IMR-90 (cell line): ENCODE measurements around the gene PARVB. TPM values are rescaled to one million over a fixed set of nuclear protein-coding genes. Genes with fewer than 3 reads are reported as not detected.
A peak's percentile ranks its signal among the peaks of the same experiment; 100 is the strongest.

ENCODE experiments used
- ATAC-seq: fragments of 200-7000 bp; cut with Tn5 transposase; 2 replicates; pipeline ENCODE4 v1.9.1; 2020; ENCODE audit warnings: low read depth, mild to moderate bottlenecking, moderate library complexity
- BruUV-seq: library from RNA; stranded (reverse); fragments of 400-500 nt; replicated peaks from 2 replicates; lab custom pipeline; 2021; lab: Mats Ljungman, UMichigan
- CTCF ChIA-PET: fragments of 300-600 bp; formaldehyde crosslinking; extraction: SDS; loops from one replicate; lab custom pipeline; 2021; ENCODE audit warnings: antibody characterized with exemption; lab: Yijun Ruan, JAX
- POLR2A ChIA-PET: fragments of 300-600 bp; sonication (Branson Sonifier 250); formaldehyde crosslinking; loops from one replicate; lab custom pipeline; 2022; ENCODE audit warnings: antibody characterized with exemption; ENCODE audit not compliant: unreplicated experiment; lab: Charles Lee
- DNase-seq: peaks from one replicate; pipeline ENCODE4 v3.0.0; 2013
- H2AFZ ChIP-seq: replicated peaks from 2 replicates; pipeline ENCODE3; 2013; ENCODE audit warnings: low read length, mild to moderate bottlenecking; ENCODE audit not compliant: poor library complexity
- H2AK5ac ChIP-seq: 2 replicates; pipeline ENCODE4 v1.6.1; 2013; ENCODE audit warnings: low read depth, low read length, inconsistent platforms
- H2AK9ac ChIP-seq: replicated peaks from 2 replicates; pipeline ENCODE3; 2013; ENCODE audit warnings: mild to moderate bottlenecking, low read depth, low read length, moderate library complexity; ENCODE audit not compliant: poor library complexity
- H2BK120ac ChIP-seq: 2 replicates; pipeline ENCODE4 v1.6.1; 2013; ENCODE audit warnings: low read depth, low read length, inconsistent platforms
- H2BK15ac ChIP-seq: 3 replicates; pipeline ENCODE4 v1.6.1; 2013; ENCODE audit warnings: low read depth, low read length, inconsistent platforms
- H2BK20ac ChIP-seq: 2 replicates; pipeline ENCODE4 v1.6.1; 2013; ENCODE audit warnings: low read depth, mild to moderate bottlenecking, inconsistent platforms, low read length, moderate library complexity
- H2BK5ac ChIP-seq: 2 replicates; pipeline ENCODE4 v1.6.1; 2013; ENCODE audit warnings: mild to moderate bottlenecking, low read depth, low read length, inconsistent platforms; ENCODE audit not compliant: poor library complexity, severe bottlenecking
- H3K14ac ChIP-seq: replicated peaks from 2 replicates; pipeline ENCODE4 v1.6.1; 2013; ENCODE audit warnings: low read depth, low read length, inconsistent platforms
- H3K18ac ChIP-seq: 2 replicates; pipeline ENCODE4 v1.6.1; 2013; ENCODE audit warnings: low read depth, low read length, control low read depth
- H3K23ac ChIP-seq: 2 replicates; pipeline ENCODE4 v1.6.1; 2013; ENCODE audit warnings: low read depth, low read length, inconsistent platforms
- H3K27ac ChIP-seq: 2 replicates; pipeline ENCODE4 v1.5.1; 2013; ENCODE audit warnings: mild to moderate bottlenecking, control low read depth, low read length; ENCODE audit not compliant: insufficient read depth
- H3K27me3 ChIP-seq: 2 replicates; pipeline ENCODE4 v1.6.1; 2013; ENCODE audit warnings: low read length; ENCODE audit not compliant: control insufficient read depth, insufficient read depth
- H3K36me3 ChIP-seq: 2 replicates; pipeline ENCODE4 v1.6.1; 2013; ENCODE audit warnings: low read length, mixed read lengths; ENCODE audit not compliant: control insufficient read depth, insufficient read depth
- H3K4ac ChIP-seq: 2 replicates; pipeline ENCODE4 v1.6.1; 2013; ENCODE audit warnings: low read depth, low read length, inconsistent platforms
- H3K4me1 ChIP-seq: 2 replicates; pipeline ENCODE4 v1.6.1; 2013; ENCODE audit warnings: low read length, mixed read lengths; ENCODE audit not compliant: control insufficient read depth, insufficient read depth
- H3K4me2 ChIP-seq: 2 replicates; pipeline ENCODE4 v1.6.1; 2013; ENCODE audit warnings: low read depth, mild to moderate bottlenecking, control low read depth, low read length, moderate library complexity
- H3K4me3 ChIP-seq: 2 replicates; pipeline ENCODE4 v1.5.1; 2013; ENCODE audit warnings: low read depth, mild to moderate bottlenecking, control low read depth, low read length, moderate library complexity; ENCODE audit not compliant: insufficient read depth
- H3K56ac ChIP-seq: 2 replicates; pipeline ENCODE4 v1.6.1; 2013; ENCODE audit warnings: low read length, inconsistent platforms; ENCODE audit not compliant: insufficient read depth; ENCODE audit errors: extremely low read depth
- H3K79me1 ChIP-seq, 2 experiments: 2 replicates each; pipeline ENCODE4 v1.6.1; 2013; ENCODE audit warnings: low read length in 2 of 2, inconsistent platforms in 1 of 2, low read depth in 1 of 2
- H3K9ac ChIP-seq: 2 replicates; pipeline ENCODE4 v1.6.1; 2013; ENCODE audit warnings: low read depth, low read length, control low read depth
- H3K9me1 ChIP-seq: 2 replicates; pipeline ENCODE4 v1.6.1; 2013; ENCODE audit warnings: low read length, inconsistent platforms; ENCODE audit not compliant: insufficient read depth
- H3K9me3 ChIP-seq: 2 replicates; pipeline ENCODE4 v1.6.1; 2013; ENCODE audit warnings: low read length; ENCODE audit not compliant: control insufficient read depth, insufficient read depth
- H4K20me1 ChIP-seq: 2 replicates; pipeline ENCODE4 v1.6.1; 2013; ENCODE audit warnings: low read length, inconsistent platforms; ENCODE audit not compliant: insufficient read depth
- H4K5ac ChIP-seq: 2 replicates; pipeline ENCODE4 v1.6.1; 2013; ENCODE audit warnings: mild to moderate bottlenecking, low read depth, low read length, control low read depth
- H4K8ac ChIP-seq, 2 experiments: 2 replicates each; pipeline ENCODE4 v1.6.1; 2013; ENCODE audit warnings: low read depth in 2 of 2, low read length in 2 of 2, control low read depth in 1 of 2, inconsistent platforms in 1 of 2
- H4K91ac ChIP-seq: 2 replicates; pipeline ENCODE4 v1.6.1; 2013; ENCODE audit warnings: low read depth, low read length, inconsistent platforms; ENCODE audit not compliant: insufficient read depth
- CHD1 ChIP-seq: IDR thresholded peaks from 2 replicates; pipeline ENCODE4 v1.6.1; 2012; ENCODE audit warnings: low read depth, low read length, improper control_type of control experiment
- WGBS, 2 experiments: methylation state at CpG; one replicate each; pipeline versions ENCODE4 v1.1.5 to v1.1.7; 2013; ENCODE audit warnings: missing lambda C conversion rate in 2 of 2; ENCODE audit not compliant: insufficient read length in 1 of 2; ENCODE audit errors: extremely low coverage in 2 of 2; 5-methylcytosine and 5-hydroxymethylcytosine counted together
- dilution Hi-C: fragments of 300-500 bp; cut with HindIII; formaldehyde crosslinking; loops from one replicate; pipeline ENCODE4 v1.14.3; 2018; ENCODE audit warnings: low sequenced_read_pairs; ENCODE audit not compliant: unreplicated experiment
- in situ Hi-C: fragments of 300-500 bp; cut with MboI; formaldehyde crosslinking; loops from 3 replicates; pipeline ENCODE4 v1.14.3; 2019; ENCODE audit warnings: low sequenced_read_pairs, inconsistent platforms, mixed read lengths
- intact Hi-C: fragments of 100-400 bp; cut with micrococcal nuclease; formaldehyde crosslinking; loops from 2 replicates; pipeline ENCODE4 v1.10.0; 2022
- polyA plus RNA-seq, 3 experiments: library from polyadenylated mRNA; depleted of rRNA; stranded (reverse); fragments of >200 nt; gene quantifications; 2 replicates each; pipeline ENCODE4 v1.2.3, GENCODE V29; 2012; ENCODE audit warnings: low replicate concordance in 1 of 3
- total RNA-seq: library from RNA; depleted of rRNA; stranded (reverse); fragments of >200 nt; gene quantifications from 2 replicates; pipeline ENCODE4 v1.2.3, GENCODE V29; 2012

PARVB gene
- total and polyA plus RNA-seq, 2 of the 4 experiments (the other 2 are of a cell fraction): 44.3 to 53.9 TPM

GRCh38 chr22:44068422-44069191 is 44.5 kb downstream of the PARVB start:
- ChIA-PET CTCF (interaction anchor here (2.6 kb wide), 1 partner anchor 75 kb away, joined by 6 read pairs; no protein-coding TSS in a partner anchor), POLR2A (no interaction called here)
- H2BK20ac ChIP-seq: no peak overlapping the region
- H3K4me3 ChIP-seq: no peak overlapping the region
- no peak overlapping the region for H2AK5ac ChIP-seq
- H2BK15ac ChIP-seq: no peak overlapping the region
- no peak for ATAC-seq
- no peak overlapping the region for H4K91ac ChIP-seq
- H4K20me1 ChIP-seq: peaks cover 15% of the 10 kb centered on the region
- H4K5ac ChIP-seq: no peak overlapping the region
- no peak overlapping the region for H2BK5ac ChIP-seq
- no peak overlapping the region for H3K18ac ChIP-seq
- H3K23ac ChIP-seq: no peak overlapping the region
- in situ Hi-C loops: no loop called here
- H2AK9ac ChIP-seq: no peak overlapping the region
- H4K8ac ChIP-seq: no peak overlapping the region
- H2AFZ ChIP-seq: peak overlapping the region; percentile 15
- no peak overlapping the region for H3K27ac ChIP-seq
- 89% methylated on average over 17 of the region's 30 CpGs; no CpG with 5 or more reads in 1 of the 2 experiments for WGBS, 2 experiments
- H3K9me3 ChIP-seq: no peaks in the 10 kb centered on the region
- peaks cover 0 to 9% of the 10 kb centered on the region in 2 experiments; a peak in 3 of 4 replicates for H3K79me1 ChIP-seq
- H3K4ac ChIP-seq: no peak overlapping the region
- intact Hi-C loops: no loop called here
- dilution Hi-C loops: no loop called here
- H3K9me1 ChIP-seq: peaks cover 3% of the 10 kb centered on the region; the same call in 1 of the 2 replicates
- H3K56ac ChIP-seq: no peak overlapping the region
- no peaks in the 10 kb centered on the region for H3K36me3 ChIP-seq
- no peak overlapping the region for H3K4me2 ChIP-seq
- H3K9ac ChIP-seq: no peak overlapping the region
- H3K14ac ChIP-seq: no peak overlapping the region
- H2BK120ac ChIP-seq: no peak overlapping the region
- no peak for DNase-seq
- H3K4me1 ChIP-seq: no peaks in the 10 kb centered on the region
- H3K27me3 ChIP-seq: no peaks in the 10 kb centered on the region
- TF ChIP-seq CHD1: no peak
- no TSS peak for BruUV-seq
